Subcutaneous abdominal adipose tissue (tissue), 5 donors: ENCODE results near the gene OLIG2.

Source experiments
- H3K27ac ChIP-seq: one replicate; pipeline ENCODE4 v1.7.0; 2013; ENCODE audit warnings: low read depth, mild to moderate bottlenecking, inconsistent platforms, low read length, moderate library complexity
- H3K27me3 ChIP-seq, 5 donors: one replicate each; pipeline ENCODE4 v1.7.0; 2013; ENCODE audit warnings: low read length in 5 of 5, inconsistent platforms in 1 of 5; ENCODE audit not compliant: control insufficient read depth in 5 of 5, insufficient read depth in 4 of 5
- H3K36me3 ChIP-seq, 5 donors: one replicate each; pipeline ENCODE4 v1.7.0; 2013; ENCODE audit warnings: low read length in 5 of 5; ENCODE audit not compliant: control insufficient read depth in 5 of 5, insufficient read depth in 5 of 5
- H3K4me1 ChIP-seq, 5 donors: one replicate each; pipeline ENCODE4 v1.7.0; 2013; ENCODE audit warnings: low read length in 5 of 5, mild to moderate bottlenecking in 3 of 5, moderate library complexity in 1 of 5; ENCODE audit not compliant: control insufficient read depth in 5 of 5, insufficient read depth in 5 of 5
- H3K4me3 ChIP-seq, 5 donors: one replicate each; pipeline ENCODE4 v1.7.0; 2013; ENCODE audit warnings: low read length in 5 of 5, low read depth in 1 of 5
- H3K9ac ChIP-seq, 5 donors: one replicate each; pipeline ENCODE4 v1.7.0; 2013; ENCODE audit warnings: low read length in 5 of 5, mild to moderate bottlenecking in 4 of 5, moderate library complexity in 3 of 5
- H3K9me3 ChIP-seq, 5 donors: one replicate each; pipeline ENCODE4 v1.7.0; 2013; ENCODE audit warnings: low read length in 5 of 5; ENCODE audit not compliant: control insufficient read depth in 5 of 5
- donor health status: healthy.
- donor health status: healthy.
- donor health status: healthy.
- donor health status: healthy.
- donor health status: healthy.

Gene OLIG2

DNA sequence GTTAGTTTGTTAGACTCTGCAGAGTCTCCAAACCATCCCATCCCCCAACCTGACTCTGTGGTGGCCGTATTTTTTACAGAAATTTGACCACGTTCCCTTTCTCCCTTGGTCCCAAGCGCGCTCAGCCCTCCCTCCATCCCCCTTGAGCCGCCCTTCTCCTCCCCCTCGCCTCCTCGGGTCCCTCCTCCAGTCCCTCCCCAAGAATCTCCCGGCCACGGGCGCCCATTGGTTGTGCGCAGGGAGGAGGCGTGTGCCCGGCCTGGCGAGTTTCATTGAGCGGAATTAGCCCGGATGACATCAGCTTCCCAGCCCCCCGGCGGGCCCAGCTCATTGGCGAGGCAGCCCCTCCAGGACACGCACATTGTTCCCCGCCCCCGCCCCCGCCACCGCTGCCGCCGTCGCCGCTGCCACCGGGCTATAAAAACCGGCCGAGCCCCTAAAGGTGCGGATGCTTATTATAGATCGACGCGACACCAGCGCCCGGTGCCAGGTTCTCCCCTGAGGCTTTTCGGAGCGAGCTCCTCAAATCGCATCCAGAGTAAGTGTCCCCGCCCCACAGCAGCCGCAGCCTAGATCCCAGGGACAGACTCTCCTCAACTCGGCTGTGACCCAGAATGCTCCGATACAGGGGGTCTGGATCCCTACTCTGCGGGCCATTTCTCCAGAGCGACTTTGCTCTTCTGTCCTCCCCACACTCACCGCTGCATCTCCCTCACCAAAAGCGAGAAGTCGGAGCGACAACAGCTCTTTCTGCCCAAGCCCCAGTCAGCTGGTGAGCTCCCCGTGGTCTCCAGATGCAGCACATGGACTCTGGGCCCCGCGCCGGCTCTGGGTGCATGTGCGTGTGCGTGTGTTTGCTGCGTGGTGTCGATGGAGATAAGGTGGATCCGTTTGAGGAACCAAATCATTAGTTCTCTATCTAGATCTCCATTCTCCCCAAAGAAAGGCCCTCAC, at the start of gene OLIG2:
TSS of gene OLIG2 (plus strand) at position 447 of the 954 bp plus-strand sequence. CDS start 928 bp downstream, outside the sequence.
- peaks cover 89 to 98% (median 95%) of the 10 kb centered on the region in 5 donors for H3K27me3 ChIP-seq
- H3K36me3 ChIP-seq, result no peaks in the 10 kb centered on the region
- H3K27ac ChIP-seq, result no peak within 1 kb of the TSS
- no peaks in the 10 kb centered on the region for H3K9me3 ChIP-seq
- H3K9ac ChIP-seq, result no peak within 1 kb of the TSS
- peaks cover 0 to 48% (median 41%) of the 10 kb centered on the region in 5 donors for H3K4me1 ChIP-seq
- H3K4me3 ChIP-seq, result no peak within 1 kb of the TSS

DNA sequence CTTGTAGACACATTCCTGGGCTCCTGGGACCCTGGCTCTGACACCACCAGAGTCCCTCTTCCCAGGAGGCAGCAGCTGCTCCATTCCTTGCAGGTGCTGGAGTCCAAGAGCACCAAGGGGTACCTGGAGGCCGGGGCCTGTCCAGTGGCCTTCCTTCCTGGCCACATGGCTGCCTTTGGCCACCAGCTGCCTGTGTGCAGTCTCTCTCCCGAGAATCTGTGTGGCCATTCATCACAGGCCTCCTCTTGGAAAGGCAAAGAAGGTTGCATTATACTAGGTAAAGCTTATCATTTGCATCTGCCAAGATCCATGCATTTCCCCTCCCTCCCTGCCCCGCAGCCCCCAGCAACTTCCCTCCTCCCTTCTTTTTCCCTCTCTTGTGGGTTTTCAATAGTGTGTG, 48.9 kb upstream of the OLIG2 start:
- Histone ChIP-seq H3K27ac (no peak overlapping the region), H3K36me3 (no peaks in the 10 kb centered on the region), H3K27me3 (peaks cover 0 to 7% (median 6%) of the 10 kb centered on the region in 5 donors), H3K9me3 (no peaks in the 10 kb centered on the region), H3K4me3 (no peak overlapping the region), H3K9ac (no peak overlapping the region), H3K4me1 (peaks cover 0 to 5% (median 3%) of the 10 kb centered on the region in 5 donors)

DNA sequence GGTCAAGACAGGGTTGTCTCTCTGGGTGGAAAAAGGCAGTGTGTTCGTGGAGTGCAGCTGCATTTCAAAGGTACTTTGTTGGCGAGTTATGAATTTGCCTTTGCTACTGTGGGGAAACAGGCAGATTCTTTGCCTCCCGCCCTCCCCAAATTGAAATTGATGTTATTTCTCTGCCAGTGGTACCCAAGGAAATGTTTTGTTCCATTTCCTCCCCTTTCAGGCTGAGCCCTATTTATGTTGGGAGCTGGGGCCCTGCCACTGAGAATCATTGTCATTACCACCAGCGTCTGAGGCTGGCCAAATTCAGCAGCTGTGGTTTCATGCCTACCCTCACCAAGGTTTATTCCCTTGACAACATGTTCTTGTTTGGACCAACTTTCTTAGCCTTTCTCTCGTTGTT, 48.5 kb upstream of the OLIG2 start:
- Histone ChIP-seq H3K36me3 (no peaks in the 10 kb centered on the region), H3K27me3 (peaks cover 0 to 7% (median 6%) of the 10 kb centered on the region in 5 donors), H3K4me3 (no peak overlapping the region), H3K9ac (no peak overlapping the region), H3K9me3 (no peaks in the 10 kb centered on the region), H3K4me1 (peaks cover 0 to 5% (median 2%) of the 10 kb centered on the region in 5 donors), H3K27ac (no peak overlapping the region)

DNA sequence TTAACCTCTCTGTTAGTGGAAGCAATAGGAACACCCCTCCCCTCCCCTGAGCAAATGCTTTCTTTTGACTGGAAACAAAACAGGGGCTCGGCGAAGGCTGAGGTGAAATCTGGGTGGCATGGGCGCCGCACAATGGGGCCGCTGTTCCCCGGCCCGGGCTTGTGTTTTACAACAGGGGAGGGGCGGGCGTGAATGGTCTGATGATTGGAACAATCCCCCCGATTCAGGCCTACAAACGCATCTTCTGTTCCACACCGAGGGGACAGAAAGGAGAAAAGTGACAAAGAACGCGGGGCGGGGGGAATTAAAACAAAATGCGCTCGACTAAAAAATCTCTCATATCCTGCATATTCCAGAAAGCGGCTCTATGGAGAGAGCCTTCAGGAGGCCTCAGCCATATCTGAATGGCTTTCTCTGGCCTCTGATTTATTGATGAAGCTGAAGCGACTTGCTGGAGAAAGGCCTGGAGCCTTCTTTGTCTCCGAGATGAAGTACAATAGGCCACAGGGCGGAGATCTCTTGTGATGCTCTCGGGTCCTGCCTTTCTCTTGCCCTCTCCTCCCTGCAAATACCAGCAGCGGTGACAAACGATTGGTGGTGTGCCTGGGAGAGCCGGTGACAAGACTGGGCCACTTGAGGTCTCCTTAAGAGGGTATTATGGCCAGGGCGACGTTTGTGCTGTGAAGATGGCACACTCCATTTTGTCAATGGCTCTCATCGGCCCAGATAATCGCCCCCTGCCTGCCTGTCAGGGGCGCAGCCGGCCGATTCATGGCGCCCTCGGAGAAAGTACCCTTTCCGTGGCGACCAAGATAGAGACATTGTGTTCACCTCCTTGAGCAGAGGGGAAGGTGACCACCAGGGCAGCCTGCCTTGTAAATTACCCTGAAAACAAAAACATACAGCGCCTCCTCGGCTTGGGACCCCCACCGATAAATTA, 47.1 kb upstream of the OLIG2 start:
- Histone ChIP-seq H3K4me1 (peaks cover 0 to 5% (median 0%) of the 10 kb centered on the region in 5 donors), H3K4me3 (no peak overlapping the region), H3K27ac (no peak overlapping the region)

DNA sequence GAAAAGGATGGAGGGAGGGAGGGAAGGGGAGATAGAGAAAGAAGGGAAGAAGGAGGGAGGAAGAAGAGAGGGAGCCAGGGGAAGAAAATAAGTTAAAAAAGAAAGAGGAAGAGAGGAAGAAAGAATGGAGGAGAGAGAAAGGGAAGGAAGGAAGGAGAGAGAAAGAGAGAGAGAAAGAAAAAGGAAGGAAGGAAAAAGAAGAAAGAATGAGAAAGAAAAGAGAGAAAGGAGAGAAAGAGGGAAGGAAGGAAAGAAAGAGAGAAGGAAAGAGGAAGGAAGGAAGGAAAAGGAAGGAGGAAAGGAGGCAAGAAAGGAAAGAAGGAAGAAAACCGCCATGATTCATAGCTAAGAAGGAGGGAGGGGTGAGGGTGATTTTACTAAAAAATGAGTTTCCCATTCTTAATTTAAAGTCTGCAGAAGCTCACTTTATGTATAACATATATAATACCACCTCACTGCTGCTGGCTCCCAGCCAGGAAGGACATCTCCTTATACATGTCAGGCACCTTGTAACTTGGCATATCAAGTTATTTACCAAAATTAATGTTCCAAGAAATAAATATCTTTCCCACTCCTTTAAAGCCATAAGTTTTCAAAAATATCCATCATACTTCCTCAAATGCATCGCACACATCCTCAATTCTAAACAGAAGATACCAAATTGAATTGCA, 46.0 kb upstream of the OLIG2 start:
- H3K4me1 ChIP-seq, result peaks cover 0 to 5% (median 0%) of the 10 kb centered on the region in 5 donors
- H3K27me3 ChIP-seq, result peaks cover 5 to 7% (median 6%) of the 10 kb centered on the region in 5 donors
- H3K9me3 ChIP-seq, result no peaks in the 10 kb centered on the region
- no peak overlapping the region for H3K4me3 ChIP-seq
- no peak overlapping the region for H3K9ac ChIP-seq
- H3K27ac ChIP-seq, result no peak overlapping the region
- H3K36me3 ChIP-seq, result no peaks in the 10 kb centered on the region

More for the DNA sequence above, 47.1 kb upstream of the OLIG2 start:
- Histone ChIP-seq H3K9me3 (no peaks in the 10 kb centered on the region), H3K36me3 (no peaks in the 10 kb centered on the region), H3K9ac (no peak overlapping the region), H3K27me3 (peaks cover 0 to 7% (median 6%) of the 10 kb centered on the region in 5 donors)

DNA sequence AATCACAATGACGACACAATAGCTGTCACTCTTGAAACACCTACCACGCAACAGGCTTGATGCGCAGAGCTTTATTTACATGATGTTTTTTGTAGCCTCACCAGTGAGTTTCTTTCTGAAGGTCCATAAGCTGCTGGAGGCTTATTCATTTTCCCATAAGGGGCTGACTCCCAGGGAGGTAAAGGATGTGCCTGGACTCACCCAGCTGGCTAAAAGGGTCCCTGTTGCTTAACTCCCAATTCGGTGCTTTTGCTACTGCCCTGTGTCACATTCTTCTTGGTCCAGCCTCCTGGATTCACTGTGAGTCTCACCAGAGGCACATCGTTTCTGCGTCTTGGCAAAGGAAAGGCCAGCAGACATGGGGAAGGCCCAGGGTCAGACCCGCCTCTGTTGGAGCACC, 44.6 kb upstream of the OLIG2 start:
- Histone ChIP-seq H3K27ac (no peak overlapping the region), H3K27me3 (peaks cover 3 to 10% (median 5%) of the 10 kb centered on the region in 5 donors)

DNA sequence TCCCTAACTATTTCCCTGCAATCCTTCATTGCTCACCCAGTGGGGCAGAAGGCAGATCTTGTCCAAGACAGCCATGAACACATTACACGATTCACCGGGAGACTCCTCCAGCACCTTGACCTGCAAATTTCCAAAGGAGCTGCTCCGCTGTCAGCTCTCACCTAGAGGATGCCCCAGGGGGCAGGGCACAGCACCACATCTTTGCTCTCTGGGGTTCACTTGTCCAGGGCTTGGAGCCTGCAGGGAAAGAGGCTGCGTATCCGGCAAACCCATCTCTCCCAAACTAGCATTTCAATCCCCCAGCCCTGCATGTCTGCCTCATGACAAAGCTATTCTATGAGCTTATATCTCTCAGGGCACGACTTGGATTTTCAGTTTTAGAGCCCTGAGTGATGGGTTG, 35.1 kb upstream of the OLIG2 start:
- no peak overlapping the region for H3K4me3 ChIP-seq
- H3K27ac ChIP-seq, result no peak overlapping the region
- H3K9me3 ChIP-seq, result peaks cover 0 to 10% (median 4%) of the 10 kb centered on the region in 5 donors
- H3K4me1 ChIP-seq, result no peaks in the 10 kb centered on the region
- peaks cover 3 to 18% (median 7%) of the 10 kb centered on the region in 5 donors for H3K27me3 ChIP-seq
- H3K36me3 ChIP-seq, result no peaks in the 10 kb centered on the region
- no peak overlapping the region for H3K9ac ChIP-seq

More for the DNA sequence above, 44.6 kb upstream of the OLIG2 start:
- H3K4me1 ChIP-seq, result peaks cover 0 to under 1% (median 0%) of the 10 kb centered on the region in 5 donors
- H3K36me3 ChIP-seq, result no peaks in the 10 kb centered on the region
- H3K9ac ChIP-seq, result no peak overlapping the region
- no peak overlapping the region for H3K4me3 ChIP-seq
- no peaks in the 10 kb centered on the region for H3K9me3 ChIP-seq

DNA sequence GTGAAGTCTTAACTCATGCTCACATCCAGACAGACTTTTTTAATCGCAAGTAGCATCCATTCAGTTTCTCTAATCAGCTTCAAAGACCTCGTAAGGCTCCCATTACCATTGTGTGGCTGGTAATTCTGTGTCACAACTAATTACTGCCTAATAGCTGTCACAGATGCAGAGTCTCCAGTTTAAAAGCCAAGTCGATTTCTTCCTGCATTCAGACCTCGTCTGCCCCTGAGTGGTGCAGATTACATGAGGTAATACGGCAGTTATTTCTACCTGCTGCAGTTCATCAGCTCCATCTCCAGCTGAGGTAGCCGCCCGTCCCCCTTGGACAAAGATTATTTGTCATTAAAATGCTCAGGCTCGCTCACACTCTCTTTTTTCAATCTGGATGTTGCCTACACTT, 34.4 kb upstream of the OLIG2 start:
- Histone ChIP-seq H3K9ac (no peak overlapping the region), H3K9me3 (peaks cover 0 to 10% (median 4%) of the 10 kb centered on the region in 5 donors), H3K36me3 (no peaks in the 10 kb centered on the region), H3K27ac (no peak overlapping the region), H3K4me1 (no peaks in the 10 kb centered on the region), H3K4me3 (no peak overlapping the region), H3K27me3 (peaks cover 3 to 18% (median 7%) of the 10 kb centered on the region in 5 donors)

DNA sequence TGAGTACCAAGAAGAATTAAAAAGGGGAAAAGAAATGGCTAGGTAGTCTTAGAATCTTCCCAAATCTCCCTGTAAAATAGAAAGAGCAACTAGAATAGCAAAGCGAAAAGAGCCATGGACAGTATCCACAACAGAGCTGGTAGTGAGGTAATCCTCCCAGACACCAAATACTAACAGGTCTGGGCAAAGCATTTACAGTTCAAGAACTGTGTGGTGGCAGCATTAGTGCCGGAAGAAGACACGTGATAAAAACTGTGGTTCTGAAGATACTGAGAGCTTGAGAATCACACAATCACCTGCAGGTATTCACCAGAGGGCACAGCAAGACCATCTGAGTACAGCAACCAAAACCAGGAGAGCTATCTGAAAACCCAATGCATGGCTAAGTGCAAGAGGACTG, 31.8 kb upstream of the OLIG2 start:
- H3K27me3 ChIP-seq, result peaks cover 3 to 16% (median 6%) of the 10 kb centered on the region in 5 donors
- H3K36me3 ChIP-seq, result no peaks in the 10 kb centered on the region
- H3K9ac ChIP-seq, result no peak overlapping the region
- no peak overlapping the region for H3K4me3 ChIP-seq
- H3K9me3 ChIP-seq, result no peaks in the 10 kb centered on the region
- no peak overlapping the region for H3K27ac ChIP-seq
- H3K4me1 ChIP-seq, result no peaks in the 10 kb centered on the region
